Measurements from ENCODE around the gene HIP1. TPM values are rescaled to one million over a fixed set of nuclear protein-coding genes. Genes with fewer than 3 reads are reported as not detected.
"Not testable (repeated sequence)": the region's sequence is repeated elsewhere in the genome, so short reads cannot be mapped to it uniquely, and the experiment has no call there.

The HIP1 gene
- total and polyA plus RNA-seq, 9 donors: 17.3 to 28.4 (median 23.5) TPM

GRCh38 chr7:75772081-75773077 is 33.6 kb upstream of the HIP1 start, which contains the start of gene CCL26:
CCL26 (minus strand) TSS chr7:75772211; CDS start chr7:75772176, 35 bp downstream.
- H3K4me3 ChIP-seq (ENCODE audit: low read length): no peak within 1 kb of the TSS
- no peaks in the 10 kb centered on the region for H3K9me3 ChIP-seq (replicated peaks; ENCODE audit: control insufficient read depth, low read depth, low read length)
- no CpG with 5 or more reads among the region's 9 CpGs for WGBS (ENCODE audit: insufficient coverage)
- no peaks in the 10 kb centered on the region for H3K36me3 ChIP-seq (ENCODE audit: control insufficient read depth, insufficient read depth, low read length)
- H3K4me1 ChIP-seq (ENCODE audit: control insufficient read depth, insufficient read depth, low read length): peaks cover 8% of the 10 kb centered on the region
- no peaks in the 10 kb centered on the region for H3K27me3 ChIP-seq (ENCODE audit: control insufficient read depth, insufficient read depth, low read length)
- peak; percentile 44 for DNase-seq
- H3K27ac ChIP-seq (ENCODE audit: low read length): no peak within 1 kb of the TSS

- no peak for DNase-seq
- WGBS (ENCODE audit: insufficient coverage): no CpG with 5 or more reads among the region's 1 CpG
- Histone ChIP-seq H3K27me3 (ENCODE audit: control insufficient read depth, insufficient read depth, low read length) (no peaks in the 10 kb centered on the region), H3K4me3 (ENCODE audit: low read length) (no peak overlapping the region), H3K36me3 (ENCODE audit: control insufficient read depth, insufficient read depth, low read length) (no peaks in the 10 kb centered on the region), H3K4me1 (ENCODE audit: control insufficient read depth, insufficient read depth, low read length) (peaks cover 8% of the 10 kb centered on the region), H3K9me3 (replicated peaks; ENCODE audit: control insufficient read depth, low read depth, low read length) (no peaks in the 10 kb centered on the region), H3K27ac (ENCODE audit: low read length) (no peak overlapping the region)
Observed at GRCh38 chr7:75771224-75771623, 32.5 kb upstream of the HIP1 start.

GRCh38 chr7:75762350-75762917 is 23.7 kb upstream of the HIP1 start:
- H3K27me3 ChIP-seq (ENCODE audit: control insufficient read depth, insufficient read depth, low read length): no peaks in the 10 kb centered on the region
- no CpG with 5 or more reads among the region's 2 CpGs for WGBS (ENCODE audit: insufficient coverage)
- H3K27ac ChIP-seq (ENCODE audit: low read length): no peak overlapping the region
- no peaks in the 10 kb centered on the region for H3K36me3 ChIP-seq (ENCODE audit: control insufficient read depth, insufficient read depth, low read length)
- no peak overlapping the region for H3K4me3 ChIP-seq (ENCODE audit: low read length)
- H3K4me1 ChIP-seq (ENCODE audit: control insufficient read depth, insufficient read depth, low read length): no peaks in the 10 kb centered on the region
- H3K9me3 ChIP-seq (replicated peaks; ENCODE audit: control insufficient read depth, low read depth, low read length): no peaks in the 10 kb centered on the region
- DNase-seq: peak; percentile 77

GRCh38 chr7:75761801-75762200 is 23.1 kb upstream of the HIP1 start:
- H3K36me3 ChIP-seq (ENCODE audit: control insufficient read depth, insufficient read depth, low read length); H3K4me3 ChIP-seq (ENCODE audit: low read length); H3K27ac ChIP-seq (ENCODE audit: low read length); H3K9me3 ChIP-seq (replicated peaks; ENCODE audit: control insufficient read depth, low read depth, low read length); H3K27me3 ChIP-seq (ENCODE audit: control insufficient read depth, insufficient read depth, low read length); DNase-seq; H3K4me1 ChIP-seq (ENCODE audit: control insufficient read depth, insufficient read depth, low read length): not testable (repeated sequence)
- WGBS (ENCODE audit: insufficient coverage): 91% methylated on average over 3 of the region's 3 CpGs

- DNase-seq: no peak
- Histone ChIP-seq H3K4me1 (ENCODE audit: control insufficient read depth, insufficient read depth, low read length) (no peaks in the 10 kb centered on the region), H3K4me3 (ENCODE audit: low read length) (no peak overlapping the region), H3K27ac (ENCODE audit: low read length) (no peak overlapping the region), H3K27me3 (ENCODE audit: control insufficient read depth, insufficient read depth, low read length) (no peaks in the 10 kb centered on the region), H3K9me3 (replicated peaks; ENCODE audit: control insufficient read depth, low read depth, low read length) (peaks cover 2% of the 10 kb centered on the region), H3K36me3 (ENCODE audit: control insufficient read depth, insufficient read depth, low read length) (no peaks in the 10 kb centered on the region)
- no CpG with 5 or more reads among the region's 2 CpGs for WGBS (ENCODE audit: insufficient coverage)
Observed at GRCh38 chr7:75758491-75758890, 19.8 kb upstream of the HIP1 start.

- no peak for DNase-seq
- WGBS (ENCODE audit: insufficient coverage): no CpG with 5 or more reads among the region's 7 CpGs
- no peak overlapping the region for H3K4me3 ChIP-seq (ENCODE audit: low read length)
Observed at GRCh38 chr7:75757860-75758259, 19.1 kb upstream of the HIP1 start.

GRCh38 chr7:75756991-75757676 is 18.4 kb upstream of the HIP1 start:
- WGBS (ENCODE audit: insufficient coverage): no CpG with 5 or more reads among the region's 6 CpGs
- no peak for DNase-seq
- peaks cover 2% of the 10 kb centered on the region for H3K9me3 ChIP-seq (replicated peaks; ENCODE audit: control insufficient read depth, low read depth, low read length)

More at GRCh38 chr7:75757860-75758259, 19.1 kb upstream of the HIP1 start:
- Histone ChIP-seq H3K4me1 (ENCODE audit: control insufficient read depth, insufficient read depth, low read length) (peaks cover 3% of the 10 kb centered on the region), H3K27me3 (ENCODE audit: control insufficient read depth, insufficient read depth, low read length) (no peaks in the 10 kb centered on the region), H3K9me3 (replicated peaks; ENCODE audit: control insufficient read depth, low read depth, low read length) (peaks cover 2% of the 10 kb centered on the region), H3K27ac (ENCODE audit: low read length) (no peak overlapping the region), H3K36me3 (ENCODE audit: control insufficient read depth, insufficient read depth, low read length) (no peaks in the 10 kb centered on the region)

GRCh38 chr7:75756206-75756990 is 17.7 kb upstream of the HIP1 start:
- Histone ChIP-seq H3K4me1 (ENCODE audit: control insufficient read depth, insufficient read depth, low read length) (peaks cover 3% of the 10 kb centered on the region), H3K36me3 (ENCODE audit: control insufficient read depth, insufficient read depth, low read length) (no peaks in the 10 kb centered on the region), H3K9me3 (replicated peaks; ENCODE audit: control insufficient read depth, low read depth, low read length) (peaks cover 2% of the 10 kb centered on the region), H3K27me3 (ENCODE audit: control insufficient read depth, insufficient read depth, low read length) (no peaks in the 10 kb centered on the region), H3K27ac (ENCODE audit: low read length) (no peak overlapping the region), H3K4me3 (ENCODE audit: low read length) (no peak overlapping the region)
- WGBS (ENCODE audit: insufficient coverage): 27% methylated on average over 3 of the region's 10 CpGs
- no peak for DNase-seq

More at GRCh38 chr7:75756991-75757676, 18.4 kb upstream of the HIP1 start:
- Histone ChIP-seq H3K36me3 (ENCODE audit: control insufficient read depth, insufficient read depth, low read length) (no peaks in the 10 kb centered on the region), H3K4me3 (ENCODE audit: low read length) (no peak overlapping the region), H3K27ac (ENCODE audit: low read length) (no peak overlapping the region), H3K27me3 (ENCODE audit: control insufficient read depth, insufficient read depth, low read length) (no peaks in the 10 kb centered on the region), H3K4me1 (ENCODE audit: control insufficient read depth, insufficient read depth, low read length) (peaks cover 3% of the 10 kb centered on the region)

- Histone ChIP-seq H3K4me3 (ENCODE audit: low read length) (no peak overlapping the region), H3K27ac (ENCODE audit: low read length) (no peak overlapping the region), H3K27me3 (ENCODE audit: control insufficient read depth, insufficient read depth, low read length) (no peaks in the 10 kb centered on the region), H3K4me1 (ENCODE audit: control insufficient read depth, insufficient read depth, low read length) (peaks cover 3% of the 10 kb centered on the region), H3K36me3 (ENCODE audit: control insufficient read depth, insufficient read depth, low read length) (no peaks in the 10 kb centered on the region), H3K9me3 (replicated peaks; ENCODE audit: control insufficient read depth, low read depth, low read length) (no peaks in the 10 kb centered on the region)
- DNase-seq: peak; percentile 45
- WGBS (ENCODE audit: insufficient coverage): 16% methylated on average over 3 of the region's 4 CpGs
Observed at GRCh38 chr7:75743455-75743859, 4.7 kb upstream of the HIP1 start.
